NCI-H1436 (cell line): ENCODE data around the gene CLIP1.
"Not testable (repeated sequence)": the region's sequence is repeated elsewhere in the genome, so short reads cannot be mapped to it uniquely, and the experiment has no call there.

Experiments
- DNase-seq: peaks from one replicate; lab custom pipeline; 2025; lab: John Stamatoyannopoulos, UW

The CLIP1 gene

GRCh38 chr12:122395319-122395718 lies 27.1 kb downstream of the CLIP1 start:
- no peak for DNase-seq

GRCh38 chr12:122394626-122395194 lies 27.8 kb downstream of the CLIP1 start:
- DNase-seq, result no peak

- DNase-seq, result no peak
These were observed 28.7 kb downstream of the CLIP1 start for GRCh38 chr12:122393817-122394216.

GRCh38 chr12:122392411-122392810 lies 30.1 kb downstream of the CLIP1 start:
- DNase-seq, result no peak

GRCh38 chr12:122389677-122390076 lies 32.8 kb downstream of the CLIP1 start:
- DNase-seq, result no peak

- DNase-seq, result no peak
These were observed 34.6 kb downstream of the CLIP1 start for GRCh38 chr12:122387887-122388286.

GRCh38 chr12:122385171-122386016 lies 37.1 kb downstream of the CLIP1 start:
- no peak for DNase-seq

- no peak for DNase-seq
These were observed 39.5 kb downstream of the CLIP1 start for GRCh38 chr12:122382919-122383350.

- no peak for DNase-seq
These were observed 41.4 kb downstream of the CLIP1 start for GRCh38 chr12:122381021-122381420.

- DNase-seq, result not testable (repeated sequence)
These were observed 45.7 kb downstream of the CLIP1 start for GRCh38 chr12:122376751-122377150.

GRCh38 chr12:122374707-122375106 lies 47.8 kb downstream of the CLIP1 start:
- no peak for DNase-seq

GRCh38 chr12:122371475-122372045 lies 50.9 kb downstream of the CLIP1 start:
- DNase-seq, result no peak

- no peak for DNase-seq
These were observed 54.0 kb downstream of the CLIP1 start for GRCh38 chr12:122368361-122369073.

- DNase-seq, result not testable (repeated sequence)
These were observed 54.8 kb downstream of the CLIP1 start for GRCh38 chr12:122367632-122368031.

- DNase-seq, result no peak
These were observed 55.6 kb downstream of the CLIP1 start for GRCh38 chr12:122366685-122367475.

- DNase-seq, result not testable (repeated sequence)
These were observed 57.2 kb downstream of the CLIP1 start for GRCh38 chr12:122365226-122365625.

- no peak for DNase-seq
These were observed 58.7 kb downstream of the CLIP1 start for GRCh38 chr12:122363782-122364181.

GRCh38 chr12:122362755-122363154 lies 59.7 kb downstream of the CLIP1 start:
- no peak for DNase-seq

GRCh38 chr12:122358403-122358802 lies 64.1 kb downstream of the CLIP1 start:
- not testable (repeated sequence) for DNase-seq

- not testable (repeated sequence) for DNase-seq
These were observed 64.9 kb downstream of the CLIP1 start for GRCh38 chr12:122357536-122357935.

- DNase-seq, result not testable (repeated sequence)
These were observed 65.5 kb downstream of the CLIP1 start for GRCh38 chr12:122356991-122357390.

GRCh38 chr12:122356192-122356635 lies 66.3 kb downstream of the CLIP1 start:
- no peak for DNase-seq
